ENCODE data around the gene CLC. TPM values are rescaled to one million over a fixed set of nuclear protein-coding genes. Genes with fewer than 3 reads are reported as not detected.

The CLC gene
- total RNA-seq = not detected

DNA sequence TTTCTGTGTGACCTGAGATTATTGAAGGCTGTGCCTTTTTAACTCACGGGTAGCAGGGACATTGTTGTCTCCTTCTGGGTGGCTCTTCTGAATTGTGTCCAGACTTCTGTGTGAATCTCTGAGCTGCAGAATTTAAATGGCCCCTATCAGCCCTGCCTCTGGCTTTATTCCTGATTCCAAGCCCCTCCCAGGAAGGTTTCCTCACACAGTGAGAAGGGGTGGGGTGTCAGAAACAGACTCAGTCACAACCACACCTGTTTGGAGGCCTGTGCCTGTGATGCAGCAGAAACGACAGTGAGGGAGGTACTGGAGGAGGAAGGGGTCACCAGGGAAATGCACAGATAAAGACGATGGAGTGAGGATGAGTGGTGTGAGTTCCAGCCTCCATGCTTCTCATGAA lies at the start of gene CLC:
Gene CLC (minus strand): TSS at position 139 of the 400 bp plus-strand sequence. CDS start 77 bp downstream, at position 62.
- Histone ChIP-seq H3K27me3 (no peaks in the 10 kb centered on the region), H3K36me3 (no peaks in the 10 kb centered on the region), H3K27ac (no peak within 1 kb of the TSS), H3K9me3 (no peaks in the 10 kb centered on the region), H3K4me1 (no peaks in the 10 kb centered on the region), H3K4me3 (no peak within 1 kb of the TSS)
- TF ChIP-seq, protein P1, sequence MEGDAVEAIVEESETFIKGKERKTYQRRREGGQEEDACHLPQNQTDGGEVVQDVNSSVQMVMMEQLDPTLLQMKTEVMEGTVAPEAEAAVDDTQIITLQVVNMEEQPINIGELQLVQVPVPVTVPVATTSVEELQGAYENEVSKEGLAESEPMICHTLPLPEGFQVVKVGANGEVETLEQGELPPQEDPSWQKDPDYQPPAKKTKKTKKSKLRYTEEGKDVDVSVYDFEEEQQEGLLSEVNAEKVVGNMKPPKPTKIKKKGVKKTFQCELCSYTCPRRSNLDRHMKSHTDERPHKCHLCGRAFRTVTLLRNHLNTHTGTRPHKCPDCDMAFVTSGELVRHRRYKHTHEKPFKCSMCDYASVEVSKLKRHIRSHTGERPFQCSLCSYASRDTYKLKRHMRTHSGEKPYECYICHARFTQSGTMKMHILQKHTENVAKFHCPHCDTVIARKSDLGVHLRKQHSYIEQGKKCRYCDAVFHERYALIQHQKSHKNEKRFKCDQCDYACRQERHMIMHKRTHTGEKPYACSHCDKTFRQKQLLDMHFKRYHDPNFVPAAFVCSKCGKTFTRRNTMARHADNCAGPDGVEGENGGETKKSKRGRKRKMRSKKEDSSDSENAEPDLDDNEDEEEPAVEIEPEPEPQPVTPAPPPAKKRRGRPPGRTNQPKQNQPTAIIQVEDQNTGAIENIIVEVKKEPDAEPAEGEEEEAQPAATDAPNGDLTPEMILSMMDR (IDR thresholded peaks at IDR 0.05) = no peak
- DNase-seq (ENCODE audit: low spot score) = no peak

DNA sequence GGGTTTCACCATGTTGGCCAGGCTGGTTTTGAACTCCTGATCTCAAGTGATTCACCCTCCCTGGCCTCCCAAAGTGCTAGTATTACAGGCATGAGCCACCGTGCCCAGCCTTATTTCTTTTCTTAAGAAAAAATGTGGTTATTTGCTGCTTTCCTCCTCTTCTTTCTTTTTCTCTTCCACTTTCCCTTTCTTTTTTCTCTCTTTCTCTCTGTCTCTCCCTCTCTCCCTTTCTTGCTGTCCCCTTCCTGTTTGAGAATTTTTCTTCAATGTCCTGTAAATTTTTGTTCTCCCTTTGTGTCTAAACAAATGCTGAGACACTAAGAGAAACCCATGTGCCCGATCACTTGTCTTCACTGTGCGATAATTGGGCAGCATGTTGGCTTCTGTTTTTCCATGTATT lies 43.1 kb upstream of the CLC start:
- no peaks in the 10 kb centered on the region for H3K36me3 ChIP-seq

DNA sequence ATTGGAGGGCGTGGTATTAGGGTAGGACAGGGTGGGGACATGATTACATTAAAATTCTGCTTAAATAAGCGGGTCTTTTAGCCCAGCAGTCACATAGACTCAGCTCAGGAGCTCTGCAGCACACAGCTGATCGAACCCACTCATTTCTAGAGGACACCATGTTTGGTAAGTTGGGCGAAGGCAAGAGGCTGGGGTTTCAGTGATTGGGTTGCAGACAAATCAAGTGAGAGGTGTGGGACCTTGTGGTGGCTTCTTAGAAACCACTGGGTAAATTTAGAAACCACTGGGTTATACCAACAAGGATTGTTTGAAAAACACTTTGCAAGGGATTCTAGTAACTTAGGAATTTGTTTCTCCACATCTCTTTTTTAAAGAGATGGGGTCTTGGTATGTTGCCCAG lies 40.9 kb upstream of the CLC start, which contains the start of gene LEUTX:
Gene LEUTX (plus strand): TSS at position 92 of the 400 bp plus-strand sequence. CDS start 67 bp downstream, at position 159.
- Histone ChIP-seq H3K9me3 (no peaks in the 10 kb centered on the region), H3K4me1 (no peaks in the 10 kb centered on the region), H3K27me3 (no peaks in the 10 kb centered on the region), H3K27ac (no peak within 1 kb of the TSS), H3K36me3 (no peaks in the 10 kb centered on the region), H3K4me3 (no peak within 1 kb of the TSS)
- TF ChIP-seq, protein P1 (IDR thresholded peaks at IDR 0.05) = no peak
- DNase-seq (ENCODE audit: low spot score) = no peak

More for the DNA sequence above, 43.1 kb upstream of the CLC start:
- no peak for DNase-seq (ENCODE audit: low spot score)
- no peak overlapping the region for H3K4me3 ChIP-seq
- no peaks in the 10 kb centered on the region for H3K4me1 ChIP-seq
- TF ChIP-seq, protein P1 (IDR thresholded peaks at IDR 0.05) = no peak
- H3K27me3 ChIP-seq = no peaks in the 10 kb centered on the region
- no peaks in the 10 kb centered on the region for H3K9me3 ChIP-seq
- no peak overlapping the region for H3K27ac ChIP-seq

DNA sequence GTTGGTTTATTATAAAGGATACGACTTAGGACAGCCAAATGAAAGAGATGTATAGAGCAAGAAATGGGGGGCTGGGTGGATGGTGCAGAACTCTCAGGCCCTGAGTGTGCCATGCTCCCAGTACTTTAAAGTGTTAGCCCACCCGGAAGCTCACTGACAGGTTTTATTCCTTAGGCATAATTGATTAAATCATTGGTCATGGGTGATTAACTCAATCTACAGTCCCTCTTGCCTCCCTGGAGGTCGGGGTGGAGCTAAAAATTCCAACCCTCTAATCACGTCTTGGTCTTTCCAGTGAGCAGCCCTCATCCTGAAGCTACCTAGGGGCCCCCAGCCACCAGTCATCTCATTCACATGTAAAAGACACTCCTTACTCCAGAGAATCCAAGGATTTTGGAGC lies 31.0 kb upstream of the CLC start:
- Histone ChIP-seq H3K27me3 (no peaks in the 10 kb centered on the region), H3K4me3 (no peak overlapping the region), H3K4me1 (no peaks in the 10 kb centered on the region), H3K36me3 (no peaks in the 10 kb centered on the region), H3K9me3 (peaks cover 0 to 7% of the 10 kb centered on the region in 2 donors), H3K27ac (no peak overlapping the region)
- no peak for DNase-seq (ENCODE audit: low spot score)
- TF ChIP-seq, protein P1 (IDR thresholded peaks at IDR 0.05) = no peak

DNA sequence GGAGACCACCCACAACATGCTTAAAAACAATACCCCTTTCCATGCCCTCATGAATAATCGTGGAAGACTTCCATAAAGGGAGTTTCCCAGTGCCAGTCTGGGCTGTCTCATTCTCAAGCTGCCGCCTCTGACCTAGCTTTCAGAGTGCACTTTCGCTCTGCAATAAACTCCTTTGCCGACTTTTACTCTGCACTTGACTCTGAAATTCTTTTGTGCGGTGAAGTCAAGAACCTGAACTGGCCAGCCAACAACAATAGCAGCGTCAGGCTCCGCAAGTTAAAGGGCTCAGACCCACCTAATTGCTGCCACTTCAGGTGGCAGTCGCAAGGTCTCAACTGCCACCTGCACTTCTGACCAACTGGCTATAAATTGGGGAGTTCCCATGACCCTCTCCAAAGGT lies 30.5 kb upstream of the CLC start:
- no peaks in the 10 kb centered on the region for H3K4me1 ChIP-seq
- no peak overlapping the region for H3K27ac ChIP-seq
- no peaks in the 10 kb centered on the region for H3K36me3 ChIP-seq
- H3K9me3 ChIP-seq = peaks cover 0 to 7% of the 10 kb centered on the region in 2 donors
- DNase-seq (ENCODE audit: low spot score) = no peak
- H3K4me3 ChIP-seq = no peak overlapping the region
- H3K27me3 ChIP-seq = no peaks in the 10 kb centered on the region
- TF ChIP-seq, protein P1 (IDR thresholded peaks at IDR 0.05) = no peak
